Measurements from ENCODE around the gene NPAS2.

The NPAS2 gene

DNA sequence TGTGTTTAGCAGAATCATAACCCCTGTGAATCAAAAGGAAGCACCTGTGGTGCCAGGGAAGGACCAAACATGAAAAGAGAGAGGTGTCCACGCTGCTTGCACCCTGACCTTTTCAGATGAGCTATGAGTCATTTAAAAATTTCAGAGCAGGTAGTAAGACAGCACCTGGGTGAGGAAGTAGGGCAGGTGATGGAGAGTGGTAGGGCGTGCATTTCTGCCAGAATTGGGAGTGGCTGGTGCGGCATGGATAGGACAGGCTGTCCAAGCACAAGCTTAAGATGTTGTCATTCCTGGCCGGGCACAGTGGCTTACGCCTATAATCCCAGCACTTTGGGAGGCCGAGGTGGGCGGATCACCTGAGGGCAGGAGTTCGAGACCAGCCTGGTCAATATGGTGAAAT, 36.8 kb downstream of the NPAS2 start:
- no peak for DNase-seq

DNA sequence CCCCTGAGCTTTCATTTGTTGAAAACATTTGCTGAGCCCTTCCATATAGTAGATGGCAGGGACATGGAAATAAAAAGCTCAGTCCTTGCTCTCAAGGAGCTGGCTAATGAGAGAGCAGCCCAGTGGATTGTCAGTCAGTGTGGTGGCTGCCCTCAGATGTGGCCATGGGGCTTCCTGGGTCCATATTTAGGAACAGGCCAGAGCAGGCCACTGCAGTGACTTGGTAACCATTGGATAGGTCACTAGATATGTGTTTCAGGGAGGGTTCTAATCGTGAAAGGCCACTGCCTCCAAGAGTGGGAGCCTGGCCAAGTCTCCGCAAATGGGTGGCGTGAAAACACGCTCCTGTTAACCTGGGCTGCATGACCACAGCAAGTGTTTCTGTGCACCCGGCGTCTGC, 37.4 kb downstream of the NPAS2 start:
- no peak for DNase-seq

DNA sequence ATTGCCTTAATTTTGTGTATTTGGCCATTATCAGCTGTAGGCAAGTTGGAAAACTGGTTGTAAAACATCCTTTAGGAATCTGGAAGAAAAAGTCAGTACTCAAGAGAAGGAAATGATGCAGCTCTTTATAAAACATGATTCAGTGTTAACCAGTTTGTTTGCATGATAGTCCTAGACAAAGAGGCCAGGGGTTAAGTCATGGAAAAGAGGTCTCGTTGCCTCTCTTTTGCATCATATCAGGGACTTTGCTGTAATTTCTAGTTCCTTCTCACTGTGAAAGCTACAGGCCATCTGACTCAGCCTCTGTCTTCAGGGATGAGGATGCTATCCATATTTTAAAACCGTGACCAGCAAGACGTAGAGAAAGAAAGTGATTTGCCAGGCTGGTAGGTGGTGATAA, 38.0 kb downstream of the NPAS2 start:
- DNase-seq = no peak

DNA sequence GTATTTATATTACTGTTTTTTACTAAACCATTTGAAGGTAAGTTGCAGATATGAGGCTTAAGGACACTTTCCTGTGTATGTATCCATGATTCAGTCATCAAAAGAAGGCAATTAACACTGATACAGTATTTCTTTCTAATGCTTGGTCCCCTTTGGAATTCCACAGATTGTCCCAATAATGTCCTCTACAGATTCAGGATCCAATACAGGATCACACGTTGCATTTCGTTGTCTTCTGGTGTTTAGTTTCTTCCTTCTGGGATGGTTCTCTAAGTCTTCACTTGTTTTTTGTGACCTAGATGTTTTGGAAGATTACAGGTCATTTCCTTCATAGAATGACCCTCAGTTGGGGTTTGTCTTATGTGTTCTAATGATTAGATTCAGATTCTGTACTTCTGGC, 40.0 kb downstream of the NPAS2 start:
- no peak for DNase-seq

DNA sequence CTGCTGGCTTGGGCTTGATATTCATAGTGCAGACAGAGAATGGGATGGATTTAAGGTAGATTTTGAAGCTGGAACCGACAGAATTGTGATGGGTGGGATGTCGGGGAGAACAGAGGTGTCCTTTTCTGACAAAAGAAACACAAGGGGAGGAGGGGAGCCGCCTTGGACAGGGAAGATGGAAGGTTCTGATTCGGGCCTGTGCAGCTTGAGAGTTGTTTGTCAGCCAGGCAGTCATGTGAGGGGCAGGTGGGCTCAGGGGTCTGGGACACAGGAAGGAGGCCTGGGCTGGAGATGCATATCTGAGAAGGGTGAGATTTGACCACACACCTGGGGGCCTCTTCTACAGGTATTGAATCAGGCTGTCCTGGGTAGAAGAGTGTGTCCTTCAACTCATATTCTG, 41.4 kb downstream of the NPAS2 start:
- no peak for DNase-seq

DNA sequence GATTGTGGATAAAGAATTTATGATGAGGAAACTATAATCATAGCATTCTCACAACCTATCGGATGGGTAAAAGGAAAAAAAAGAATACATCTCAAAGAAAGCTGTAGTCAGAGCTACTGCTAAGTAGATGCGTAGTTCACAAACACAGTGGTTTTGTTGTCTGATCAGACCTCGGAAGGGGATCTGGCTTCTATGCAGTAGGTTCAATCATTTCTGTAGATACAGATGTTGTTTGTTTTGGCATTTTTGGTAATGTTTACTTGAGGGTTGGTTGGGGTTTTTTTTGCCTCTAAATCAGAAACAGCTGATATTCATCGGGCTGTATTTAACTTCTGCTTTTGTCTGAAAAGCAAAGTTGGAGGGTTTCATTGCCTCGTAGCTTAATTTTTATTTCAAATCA, 42.1 kb downstream of the NPAS2 start:
- DNase-seq = no peak

DNA sequence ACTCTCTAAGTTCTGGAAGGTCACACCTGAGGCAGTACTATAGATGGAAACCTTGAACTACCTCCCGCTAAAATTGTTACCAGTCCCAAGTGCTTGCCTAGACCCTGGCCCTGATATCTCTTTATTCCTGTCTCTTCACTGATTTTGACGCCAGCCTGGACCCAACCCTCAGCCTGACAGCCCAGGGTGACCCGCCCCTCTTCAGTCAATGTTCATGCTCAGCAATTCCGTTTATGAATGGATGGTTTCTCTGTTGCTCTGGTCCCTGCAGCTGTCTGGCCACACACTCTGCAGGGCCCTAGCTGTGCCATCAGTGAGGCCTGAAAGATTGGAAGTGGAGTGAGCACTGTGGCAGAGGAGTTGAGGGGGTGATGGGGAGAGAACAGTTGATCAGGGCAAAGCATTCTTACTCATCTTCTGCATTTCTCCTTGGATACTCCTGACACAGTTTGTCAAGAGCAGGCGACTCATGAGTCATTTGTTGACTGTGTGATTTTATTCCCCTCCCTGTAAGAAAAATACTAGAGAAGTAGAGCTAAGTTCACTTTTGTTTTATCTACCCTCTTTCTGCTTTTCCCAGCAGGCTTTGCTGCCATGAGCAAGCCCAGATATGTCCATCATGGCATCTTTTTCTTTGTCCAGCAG, 46.0 kb downstream of the NPAS2 start:
- DNase-seq = no peak

DNA sequence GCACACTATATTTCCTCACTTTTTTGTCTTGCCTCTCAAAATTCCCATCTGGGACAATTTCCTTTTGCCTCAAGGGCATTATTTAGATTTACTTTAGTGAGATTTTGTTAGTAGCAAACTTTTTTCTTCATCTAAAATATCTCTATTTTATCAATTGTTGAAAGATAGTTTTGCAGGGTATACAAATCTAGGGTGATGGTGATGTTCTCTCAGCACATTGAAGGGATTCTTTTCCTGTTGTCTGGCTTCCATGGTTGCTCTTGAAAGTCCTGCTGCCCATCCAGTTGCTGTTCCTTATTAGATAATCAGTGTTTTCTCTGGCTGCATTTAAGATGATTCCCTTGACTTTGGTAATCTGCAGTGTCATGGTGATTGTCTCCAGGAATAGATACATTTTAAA, 48.1 kb downstream of the NPAS2 start:
- DNase-seq = no peak

DNA sequence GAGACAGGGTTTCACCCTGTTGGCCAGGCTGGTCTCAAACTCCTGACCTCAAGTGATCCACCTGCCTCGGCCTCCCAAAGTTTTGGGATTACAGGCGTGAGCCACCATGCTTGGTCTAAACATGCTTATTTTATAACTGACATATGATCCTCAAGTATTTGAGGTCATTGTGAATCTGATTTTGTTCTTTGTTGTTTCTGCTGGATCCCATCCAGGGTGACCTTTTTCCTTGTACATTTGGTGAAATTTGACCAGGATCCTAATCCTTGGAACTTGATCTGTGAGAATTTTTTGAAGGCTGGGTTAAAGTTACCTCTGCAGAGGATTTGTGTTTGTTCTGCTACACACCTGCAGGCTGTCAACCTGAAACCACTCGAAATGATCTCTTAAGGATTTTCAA, 49.2 kb downstream of the NPAS2 start:
- DNase-seq = no peak

DNA sequence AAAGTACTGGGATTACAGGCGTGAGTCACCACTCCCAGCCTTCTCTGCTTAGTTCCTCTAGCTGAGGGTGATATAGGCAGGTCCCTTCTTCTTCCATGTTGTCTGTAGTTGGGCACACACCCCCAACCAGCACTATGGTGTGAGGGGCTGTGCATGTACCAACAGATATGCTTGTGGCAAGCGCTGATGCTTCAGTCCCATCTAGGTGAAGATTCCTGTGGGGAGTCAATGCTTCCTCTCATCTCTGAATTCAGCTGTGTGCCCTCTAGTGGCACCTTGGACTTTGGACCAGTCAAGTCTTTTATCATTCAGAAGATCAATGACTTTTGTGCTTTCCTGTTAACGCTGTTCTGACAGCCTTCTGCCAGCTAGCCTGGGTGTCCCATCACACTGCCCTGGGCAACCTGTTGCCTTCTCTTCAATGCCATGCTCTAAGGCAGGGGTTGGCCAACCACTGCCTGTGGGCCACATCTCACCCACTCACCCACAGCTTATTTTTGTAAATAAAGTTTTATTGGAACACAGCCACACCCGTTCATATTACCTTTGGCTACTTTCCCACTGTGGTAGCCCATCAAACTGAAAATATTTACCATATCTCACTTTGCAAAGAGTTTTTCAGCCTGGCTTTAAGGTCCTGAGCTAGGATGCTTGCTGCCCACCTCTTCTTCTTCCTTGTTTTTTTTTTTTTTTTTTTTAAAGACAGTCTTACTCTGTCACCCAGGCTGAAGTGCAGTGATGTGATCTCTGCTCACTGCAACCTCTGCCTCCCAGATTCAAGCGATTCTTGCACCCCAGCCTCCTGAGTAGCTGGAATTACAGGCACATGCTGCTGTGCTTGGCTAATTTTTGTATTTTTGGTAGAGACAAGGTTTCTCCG, 51.0 kb downstream of the NPAS2 start:
- DNase-seq = no peak

DNA sequence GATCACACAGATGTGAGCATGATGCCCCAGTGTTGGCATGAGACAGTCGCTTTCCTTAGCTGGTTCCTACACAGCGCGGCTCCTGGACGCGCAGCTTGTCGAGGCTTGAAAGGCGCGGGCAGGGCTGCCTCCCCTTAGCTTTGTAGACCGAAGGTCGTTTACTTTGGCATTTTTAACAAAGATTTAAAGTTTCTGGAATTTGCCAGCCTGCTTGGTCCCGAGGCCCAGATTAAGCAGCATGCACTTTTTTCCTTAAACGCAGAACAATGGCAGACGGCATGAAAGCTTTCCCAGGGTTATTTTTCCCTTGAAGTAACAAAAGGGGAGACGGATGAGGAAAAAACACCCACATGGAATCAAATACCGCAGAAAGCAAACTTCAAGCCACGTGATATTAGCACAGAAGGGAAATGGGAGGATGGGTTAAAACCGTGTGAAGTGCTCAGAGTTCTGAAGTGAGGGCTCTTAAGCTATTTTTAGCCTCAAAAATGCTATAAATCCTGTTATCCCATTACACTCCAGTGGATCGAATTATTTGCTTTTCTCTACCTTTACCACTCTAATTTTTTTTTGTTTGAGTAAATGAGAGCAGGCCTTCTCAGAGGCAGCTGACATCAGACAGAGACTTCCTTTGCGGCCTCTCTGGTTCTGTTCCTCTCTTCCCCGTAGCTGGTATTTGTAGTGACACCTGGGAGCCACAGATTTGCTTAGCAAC, 55.7 kb downstream of the NPAS2 start:
- peak; percentile 64 for DNase-seq

DNA sequence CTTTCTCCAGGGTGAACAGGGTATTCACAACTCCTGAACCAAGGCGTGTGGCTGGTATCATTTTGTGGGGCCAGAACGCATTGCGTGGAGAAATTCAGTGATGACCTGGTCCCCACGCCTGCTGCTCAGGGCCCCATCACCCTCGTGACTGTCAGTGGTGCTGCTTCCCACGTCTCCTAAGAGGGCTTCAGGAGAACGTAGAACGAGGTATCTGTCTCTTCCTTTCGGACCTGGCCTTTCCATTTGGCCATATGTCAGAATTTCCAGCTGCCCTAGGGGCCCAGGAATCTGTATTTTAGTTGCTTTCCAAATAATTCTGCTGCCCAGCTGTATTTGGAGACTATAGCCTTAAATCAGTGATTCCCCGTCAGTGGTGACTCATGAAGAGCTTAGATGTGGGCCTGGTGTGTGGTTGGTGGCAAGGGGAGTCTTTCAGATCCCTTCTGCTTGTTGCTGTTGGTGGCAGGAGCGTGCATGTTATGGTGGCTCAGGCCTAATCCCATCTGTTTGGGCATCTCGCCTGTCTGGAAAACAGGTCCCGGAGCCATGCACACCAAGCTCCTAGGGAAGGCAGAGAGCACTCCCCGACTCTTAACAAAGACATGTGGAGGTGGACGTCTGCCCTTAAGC, 56.4 kb downstream of the NPAS2 start:
- DNase-seq = no peak

DNA sequence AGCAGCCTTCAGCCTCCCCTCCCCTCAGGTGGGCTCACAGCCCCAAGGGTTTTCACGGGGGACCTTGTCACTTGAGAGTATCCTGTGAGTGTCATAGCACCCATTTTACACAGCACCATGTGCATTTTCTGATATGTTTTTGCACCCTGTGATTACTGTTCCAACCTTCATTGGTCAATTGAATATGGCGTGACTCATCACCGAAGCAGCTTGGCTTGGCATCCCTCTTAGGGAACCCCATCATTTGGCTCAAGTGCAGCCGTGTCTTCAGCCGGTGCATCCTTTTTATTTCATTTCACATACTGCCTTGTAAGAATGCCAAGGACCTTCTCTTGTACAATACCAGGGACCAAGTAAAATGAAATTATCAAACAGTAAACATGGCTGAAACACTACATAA, 57.6 kb downstream of the NPAS2 start:
- DNase-seq = no peak

DNA sequence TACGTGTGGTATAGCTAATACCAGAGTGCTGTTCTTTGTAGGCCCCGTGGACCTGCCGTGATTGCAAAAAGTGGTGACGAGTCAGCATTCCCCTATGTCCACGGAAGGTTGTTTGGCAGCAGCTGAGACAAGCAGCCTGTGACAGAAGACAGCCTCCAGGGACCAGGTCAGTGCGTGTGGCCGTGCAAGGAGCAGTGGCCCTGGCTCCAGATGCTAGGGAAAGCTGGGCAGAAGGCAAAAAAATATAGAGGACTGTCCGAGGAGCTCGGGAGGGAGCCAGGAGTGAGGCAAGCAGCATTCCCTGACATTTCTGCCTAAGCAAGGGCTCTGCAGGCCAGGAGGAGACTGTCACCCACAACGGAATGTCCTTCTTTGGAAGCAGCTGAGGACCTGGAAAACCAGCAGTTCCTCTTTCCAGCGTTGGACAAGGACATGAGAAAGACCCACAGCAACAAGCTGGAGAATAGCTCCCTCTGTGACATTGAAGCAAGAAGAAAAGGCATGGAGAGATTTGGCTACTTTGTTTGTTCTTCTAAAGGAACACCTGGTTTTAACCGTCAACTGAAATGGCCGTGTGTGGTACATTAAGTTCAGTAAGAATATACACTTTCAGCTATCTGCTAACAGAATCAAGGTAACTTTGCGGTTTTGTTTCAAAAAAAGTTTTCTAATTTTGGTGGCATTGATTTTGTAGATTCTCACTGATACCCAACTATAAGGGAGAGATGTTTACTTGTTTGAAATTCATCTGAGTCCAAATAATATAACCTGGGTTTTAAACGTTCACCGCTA, 58.3 kb downstream of the NPAS2 start:
- no peak for DNase-seq

DNA sequence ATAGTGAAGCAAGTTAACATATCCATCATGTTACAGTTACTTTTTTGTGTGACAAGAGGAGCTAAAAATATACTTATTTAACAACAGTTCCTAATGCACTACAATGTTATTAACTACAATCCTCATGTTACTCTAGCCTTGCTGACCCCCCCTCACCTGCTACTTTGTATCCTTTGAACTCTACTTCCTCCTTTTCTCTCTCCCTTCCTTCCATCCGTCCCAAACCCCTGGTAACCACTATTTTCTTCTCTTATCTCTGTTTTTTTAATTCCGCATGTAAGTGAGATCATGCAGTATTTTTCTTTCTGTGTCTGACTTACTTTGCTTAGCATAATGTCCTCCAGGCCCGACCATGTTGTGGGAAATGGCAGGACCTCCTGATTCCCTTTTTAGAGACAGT, 59.4 kb downstream of the NPAS2 start:
- no peak for DNase-seq

DNA sequence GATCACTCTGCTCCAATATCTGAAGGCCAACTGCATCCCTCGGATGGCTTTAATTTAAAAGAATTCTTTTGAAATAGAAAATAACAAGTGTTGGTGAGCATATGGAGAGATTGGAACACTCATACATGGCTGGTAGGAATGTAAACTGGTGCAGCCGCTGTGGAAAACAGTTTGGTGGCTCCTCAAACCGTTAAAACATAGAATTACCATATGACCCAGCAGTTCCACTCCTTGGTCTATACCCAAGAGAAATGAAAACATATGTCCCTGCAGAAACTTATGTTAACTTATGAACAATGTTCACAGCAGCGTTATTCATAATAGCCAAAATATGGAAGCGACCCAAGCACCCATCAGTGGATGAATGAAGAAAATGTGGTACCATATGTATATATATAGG, 60.1 kb downstream of the NPAS2 start:
- no peak for DNase-seq

DNA sequence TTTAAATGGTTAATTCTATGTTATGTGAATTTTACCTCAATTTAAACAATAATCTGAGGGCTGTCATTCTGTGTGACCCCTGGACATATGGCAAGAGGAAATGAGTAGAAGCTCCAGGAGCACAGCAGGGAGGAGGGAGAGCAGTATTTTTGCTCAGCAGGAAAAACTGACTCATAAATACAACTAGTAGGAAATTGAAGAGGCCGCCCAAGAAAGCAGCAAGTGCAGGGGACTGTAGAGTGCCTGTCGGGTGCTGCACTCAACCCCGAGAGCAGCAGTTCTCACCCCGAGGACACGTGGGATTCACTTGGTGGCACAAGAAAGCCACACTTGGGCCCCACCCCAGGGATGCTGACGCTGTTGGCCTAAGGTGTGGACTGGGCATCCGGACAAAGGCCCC, 60.8 kb downstream of the NPAS2 start:
- DNase-seq = no peak

DNA sequence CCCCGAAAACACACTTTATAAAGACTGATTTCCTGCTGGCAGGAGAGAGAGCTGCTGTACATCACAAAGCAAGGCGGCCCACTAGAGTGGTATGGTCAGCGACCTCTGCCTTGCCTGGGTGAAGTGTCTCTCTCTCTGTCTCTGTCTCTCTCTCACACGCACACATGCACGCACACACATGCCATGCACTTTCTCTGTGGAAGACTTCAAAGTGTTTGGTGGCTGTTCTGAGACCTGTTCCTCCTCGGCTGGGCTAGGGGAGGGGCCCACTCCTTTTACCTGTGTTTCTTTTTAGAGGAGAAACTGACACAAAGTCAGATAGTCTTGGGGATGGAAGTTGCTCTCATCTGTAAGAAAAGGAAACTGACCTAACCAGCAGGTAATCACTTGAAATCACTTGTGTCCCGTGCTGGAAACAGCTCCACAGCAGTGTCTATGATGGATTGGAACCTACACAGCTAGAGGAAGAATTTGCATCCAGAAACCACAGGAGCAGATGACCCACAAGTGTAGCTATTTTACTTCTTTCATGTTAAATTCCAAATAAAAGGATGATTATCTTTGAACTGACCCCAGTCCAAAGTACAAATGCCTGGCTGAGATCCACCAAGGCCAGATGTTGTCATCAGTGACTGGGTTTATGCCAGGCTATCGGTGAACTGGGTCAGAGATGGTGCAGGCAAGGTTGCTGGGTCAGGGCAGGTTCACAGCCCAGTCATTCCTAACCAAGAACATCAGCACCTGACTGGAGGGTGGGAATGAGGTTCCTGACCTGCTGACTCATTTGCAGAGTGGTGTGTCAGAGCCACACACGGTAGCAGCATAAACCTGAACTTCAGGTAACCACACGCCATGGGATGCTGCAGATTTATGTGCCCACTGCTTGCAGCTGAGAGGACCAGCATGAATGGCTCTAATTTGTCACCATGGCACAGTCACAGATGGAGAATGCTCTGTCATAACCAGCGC, 63.0 kb downstream of the NPAS2 start:
- no peak for DNase-seq

DNA sequence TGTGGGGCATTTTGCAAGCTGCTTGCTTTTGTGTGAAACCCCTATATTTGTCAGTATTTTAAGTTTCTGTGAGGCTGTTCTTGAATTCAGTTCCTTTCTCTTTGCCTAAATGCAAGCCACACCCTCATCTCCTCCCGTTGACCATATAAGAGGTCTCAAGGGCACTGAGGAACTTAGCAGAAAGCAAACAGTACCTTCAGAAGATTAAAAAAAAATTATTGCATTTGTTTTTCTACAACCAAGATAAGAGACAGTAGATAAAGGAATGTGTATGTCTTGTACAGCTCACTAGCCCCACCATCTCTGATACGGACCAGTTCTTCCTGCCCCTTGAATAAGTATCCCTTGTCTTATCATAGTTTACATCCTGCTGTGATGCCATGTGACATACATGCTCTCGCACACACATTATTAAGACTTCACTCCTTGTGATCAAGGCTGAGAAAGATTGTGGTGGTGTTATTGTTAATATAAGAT, 64.2 kb downstream of the NPAS2 start:
- DNase-seq = no peak

DNA sequence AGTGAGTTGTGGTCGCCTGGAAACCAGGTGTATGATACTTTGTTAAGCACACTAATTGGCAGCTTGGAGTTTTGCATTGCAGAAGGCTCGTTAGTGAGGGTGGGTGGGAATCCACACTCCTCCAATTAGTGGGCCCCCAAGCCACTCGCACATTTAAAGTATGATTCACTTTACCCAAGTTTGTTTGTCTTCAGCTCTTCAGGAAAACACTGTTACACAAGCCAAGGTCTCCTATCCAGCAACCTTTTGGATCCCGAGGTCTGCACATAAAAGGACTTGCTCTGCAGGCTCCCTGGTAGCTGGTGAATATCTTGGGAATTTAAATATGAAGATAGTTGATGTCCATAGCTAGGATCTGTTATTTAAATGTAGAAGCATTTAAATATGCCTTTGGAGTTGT, 66.1 kb downstream of the NPAS2 start:
- DNase-seq = no peak

DNA sequence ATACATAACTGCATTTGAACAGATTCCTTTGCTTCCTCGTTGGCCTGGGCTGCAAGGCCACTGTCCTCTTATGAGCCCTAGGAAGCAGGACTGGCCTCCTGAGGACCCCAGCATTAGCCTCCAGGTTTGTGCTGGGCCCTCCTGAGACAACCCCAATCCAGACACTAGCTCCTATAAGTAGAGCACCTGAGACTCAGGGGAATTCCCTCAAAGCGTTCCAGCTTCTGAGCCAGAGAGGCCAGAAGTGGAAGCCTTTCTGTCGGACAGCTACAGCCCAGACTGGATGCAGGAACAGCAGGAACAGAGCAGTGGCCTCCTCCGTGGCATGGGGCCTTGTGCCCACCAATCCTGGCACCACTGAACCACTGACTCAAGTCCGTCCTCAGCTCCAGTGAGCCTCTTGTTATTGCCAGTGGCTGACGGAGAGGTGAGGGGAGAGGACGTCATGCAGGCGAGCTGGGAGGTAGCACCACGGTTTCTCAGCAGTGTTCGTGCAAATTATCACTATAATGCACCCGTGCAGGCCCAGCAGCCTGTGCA, 67.2 kb downstream of the NPAS2 start:
- DNase-seq = no peak
